Measurements from ENCODE around the gene PLCL1.

PLCL1 gene

DNA sequence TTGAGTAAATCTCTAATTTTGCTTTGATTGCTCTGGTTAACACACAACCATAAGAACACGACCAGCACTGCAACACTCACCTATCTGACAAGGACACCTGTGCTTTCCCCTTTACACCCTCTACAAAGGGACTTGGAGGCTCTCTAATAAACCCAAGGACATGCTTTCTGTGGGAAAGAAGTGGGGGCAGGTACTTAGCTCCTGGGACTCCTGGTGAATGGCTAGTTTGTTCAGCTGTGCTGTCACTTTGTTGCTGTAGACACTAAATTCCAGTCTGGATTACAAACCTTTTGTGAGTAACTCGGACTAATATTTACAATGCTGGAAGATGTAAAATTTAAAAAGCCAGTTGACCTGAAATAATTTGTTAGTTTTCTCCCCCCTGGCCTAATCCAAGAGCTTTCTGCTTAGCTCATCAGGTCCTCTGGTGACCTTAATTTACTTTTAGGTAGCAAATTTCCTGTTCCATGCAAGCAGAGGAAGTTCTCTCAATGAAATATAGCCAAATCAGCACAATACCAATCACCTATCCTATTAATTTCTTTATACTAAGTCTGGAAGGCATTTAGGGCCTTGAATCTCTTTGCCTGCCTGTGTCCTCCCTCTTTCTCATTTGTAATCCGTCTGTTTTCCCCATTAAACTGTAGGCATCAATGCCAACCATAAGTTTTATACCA is 67.5 kb downstream of the PLCL1 start:
- no peak for DNase-seq (ENCODE audit: low read depth)
- no peak overlapping the region for H3K4me3 ChIP-seq (ENCODE audit: low read depth, low read length)
- TF ChIP-seq MYC (IDR thresholded peaks at IDR 0.05; ENCODE audit: low read depth, low read length): no peak
- TF ChIP-seq, protein P1, sequence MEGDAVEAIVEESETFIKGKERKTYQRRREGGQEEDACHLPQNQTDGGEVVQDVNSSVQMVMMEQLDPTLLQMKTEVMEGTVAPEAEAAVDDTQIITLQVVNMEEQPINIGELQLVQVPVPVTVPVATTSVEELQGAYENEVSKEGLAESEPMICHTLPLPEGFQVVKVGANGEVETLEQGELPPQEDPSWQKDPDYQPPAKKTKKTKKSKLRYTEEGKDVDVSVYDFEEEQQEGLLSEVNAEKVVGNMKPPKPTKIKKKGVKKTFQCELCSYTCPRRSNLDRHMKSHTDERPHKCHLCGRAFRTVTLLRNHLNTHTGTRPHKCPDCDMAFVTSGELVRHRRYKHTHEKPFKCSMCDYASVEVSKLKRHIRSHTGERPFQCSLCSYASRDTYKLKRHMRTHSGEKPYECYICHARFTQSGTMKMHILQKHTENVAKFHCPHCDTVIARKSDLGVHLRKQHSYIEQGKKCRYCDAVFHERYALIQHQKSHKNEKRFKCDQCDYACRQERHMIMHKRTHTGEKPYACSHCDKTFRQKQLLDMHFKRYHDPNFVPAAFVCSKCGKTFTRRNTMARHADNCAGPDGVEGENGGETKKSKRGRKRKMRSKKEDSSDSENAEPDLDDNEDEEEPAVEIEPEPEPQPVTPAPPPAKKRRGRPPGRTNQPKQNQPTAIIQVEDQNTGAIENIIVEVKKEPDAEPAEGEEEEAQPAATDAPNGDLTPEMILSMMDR (IDR thresholded peaks at IDR 0.05; ENCODE audit: low read depth, low read length): no peak
- TF ChIP-seq POLR2A (IDR thresholded peaks at IDR 0.05; ENCODE audit: extremely low read depth, insufficient read length): no peak
- TF ChIP-seq, protein P2, sequence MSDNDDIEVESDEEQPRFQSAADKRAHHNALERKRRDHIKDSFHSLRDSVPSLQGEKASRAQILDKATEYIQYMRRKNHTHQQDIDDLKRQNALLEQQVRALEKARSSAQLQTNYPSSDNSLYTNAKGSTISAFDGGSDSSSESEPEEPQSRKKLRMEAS (IDR thresholded peaks at IDR 0.05; ENCODE audit: low read depth, low read length): no peak

DNA sequence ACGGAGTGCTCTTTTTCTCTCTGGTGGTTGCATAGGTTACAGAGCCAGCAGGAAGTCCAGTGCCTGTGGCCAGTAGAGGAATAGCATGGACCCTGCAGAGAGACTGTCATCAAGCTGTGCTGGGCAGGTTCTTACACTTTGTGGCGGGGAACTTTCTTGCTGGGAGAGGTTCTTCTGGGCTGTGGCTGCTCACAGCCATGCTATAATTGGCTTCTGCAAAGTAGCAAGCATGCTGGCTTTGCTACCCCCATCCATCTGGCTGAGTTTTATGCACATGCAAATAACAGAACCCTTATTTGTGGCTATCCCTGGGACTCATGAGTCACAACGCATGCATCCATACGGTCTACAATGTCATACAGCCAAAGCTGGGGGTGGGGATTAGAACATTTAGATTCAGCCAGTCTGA is 68.9 kb downstream of the PLCL1 start:
- H3K4me3 ChIP-seq (ENCODE audit: low read depth, low read length): no peak overlapping the region
- TF ChIP-seq, protein P1 (IDR thresholded peaks at IDR 0.05; ENCODE audit: low read depth, low read length): no peak
- no peak for TF ChIP-seq MYC (IDR thresholded peaks at IDR 0.05; ENCODE audit: low read depth, low read length)
- TF ChIP-seq, protein P2 (IDR thresholded peaks at IDR 0.05; ENCODE audit: low read depth, low read length): no peak
- no peak for TF ChIP-seq POLR2A (IDR thresholded peaks at IDR 0.05; ENCODE audit: extremely low read depth, insufficient read length)
- DNase-seq (ENCODE audit: low read depth): peak; percentile 10

DNA sequence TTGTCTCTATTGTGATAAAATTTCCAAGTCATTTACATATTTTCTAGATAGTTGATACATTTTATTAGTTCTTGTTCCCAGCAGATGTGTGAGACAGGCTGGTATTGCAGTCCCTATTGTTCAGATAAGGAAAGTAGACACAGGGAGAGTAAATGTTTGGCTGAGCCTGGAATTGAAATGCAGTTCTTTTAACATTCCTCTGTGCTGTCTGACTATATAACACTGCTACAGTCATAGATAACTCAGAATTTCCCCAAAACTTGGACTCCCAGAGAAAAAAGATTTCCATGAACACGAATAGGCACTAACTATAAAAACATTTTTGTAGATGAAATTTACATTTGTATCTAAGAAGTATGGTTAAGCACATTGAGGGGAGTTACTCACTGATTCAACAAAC is 71.4 kb downstream of the PLCL1 start:
- DNase-seq (ENCODE audit: low read depth): no peak
- no peak overlapping the region for H3K4me3 ChIP-seq (ENCODE audit: low read depth, low read length)
- TF ChIP-seq MYC (IDR thresholded peaks at IDR 0.05; ENCODE audit: low read depth, low read length) (no peak), POLR2A (IDR thresholded peaks at IDR 0.05; ENCODE audit: extremely low read depth, insufficient read length) (no peak)
- TF ChIP-seq, protein P2 (IDR thresholded peaks at IDR 0.05; ENCODE audit: low read depth, low read length): no peak

DNA sequence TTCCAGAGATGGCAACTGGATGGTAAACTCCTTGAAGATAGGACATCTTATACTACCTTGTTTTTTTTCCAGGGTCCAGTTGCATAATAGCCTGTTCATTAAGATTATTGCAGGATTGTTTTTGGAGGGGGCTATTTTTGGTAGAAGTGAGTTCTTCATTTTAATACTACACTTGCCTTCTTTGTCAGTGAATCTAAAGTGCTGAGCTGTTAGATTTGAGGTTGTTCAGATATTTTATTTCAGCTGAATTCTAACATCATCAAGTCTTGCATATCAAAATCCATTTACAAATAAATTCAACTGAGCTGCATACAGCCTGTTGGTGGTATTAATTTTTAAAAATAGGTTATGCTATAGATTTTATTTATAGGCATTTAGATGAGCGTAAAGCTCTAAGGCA is 72.1 kb downstream of the PLCL1 start:
- TF ChIP-seq, protein P2 (IDR thresholded peaks at IDR 0.05; ENCODE audit: low read depth, low read length): no peak
- no peak for TF ChIP-seq POLR2A (IDR thresholded peaks at IDR 0.05; ENCODE audit: extremely low read depth, insufficient read length)
- TF ChIP-seq, protein P1 (IDR thresholded peaks at IDR 0.05; ENCODE audit: low read depth, low read length): no peak
- no peak for TF ChIP-seq MYC (IDR thresholded peaks at IDR 0.05; ENCODE audit: low read depth, low read length)

DNA sequence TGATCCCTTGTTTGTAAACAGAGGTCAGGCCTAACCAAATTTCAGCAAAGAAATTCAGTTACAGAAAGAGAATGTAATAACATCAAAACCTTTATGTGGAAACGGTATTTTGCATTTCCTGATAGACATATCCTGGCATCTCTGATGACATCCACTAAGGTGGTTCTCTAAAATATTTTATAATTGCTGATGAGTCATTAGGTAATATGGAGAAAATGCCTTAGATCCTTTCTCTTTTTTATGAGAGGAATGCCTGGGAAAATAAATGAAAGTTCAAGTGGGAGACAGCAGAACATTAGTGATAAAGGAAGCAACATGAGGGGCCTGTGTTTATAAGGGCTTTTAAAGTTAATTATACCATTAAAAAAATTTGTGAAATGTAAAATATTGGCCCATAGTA is 72.6 kb downstream of the PLCL1 start:
- TF ChIP-seq, protein P2 (IDR thresholded peaks at IDR 0.05; ENCODE audit: low read depth, low read length): no peak
- TF ChIP-seq, protein P1 (IDR thresholded peaks at IDR 0.05; ENCODE audit: low read depth, low read length): no peak
- no peak for TF ChIP-seq POLR2A (IDR thresholded peaks at IDR 0.05; ENCODE audit: extremely low read depth, insufficient read length)
- no peak for TF ChIP-seq MYC (IDR thresholded peaks at IDR 0.05; ENCODE audit: low read depth, low read length)
- DNase-seq (ENCODE audit: low read depth): no peak
- no peak overlapping the region for H3K4me3 ChIP-seq (ENCODE audit: low read depth, low read length)

More for the DNA sequence above, 72.1 kb downstream of the PLCL1 start:
- DNase-seq (ENCODE audit: low read depth): no peak
- H3K4me3 ChIP-seq (ENCODE audit: low read depth, low read length): no peak overlapping the region

DNA sequence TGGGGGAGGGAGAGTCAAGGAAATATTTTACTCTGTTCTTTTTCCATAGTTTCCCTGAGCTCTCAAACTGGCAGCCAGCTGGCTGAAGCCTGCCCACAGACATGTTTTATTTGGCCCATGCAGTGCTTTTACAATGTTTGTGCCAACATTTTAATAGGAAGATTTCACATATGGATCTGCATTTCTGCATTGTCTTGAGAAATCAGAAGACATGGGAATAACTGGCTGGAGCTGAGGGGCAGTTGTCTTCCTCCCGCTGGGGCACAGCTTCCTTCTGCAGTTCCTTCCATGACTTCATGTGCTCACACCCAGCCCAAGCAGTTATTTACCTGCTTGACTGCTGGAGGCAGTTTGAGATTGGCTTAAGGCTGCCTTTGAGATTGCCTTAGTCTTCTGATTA is 74.4 kb downstream of the PLCL1 start:
- no peak for DNase-seq (ENCODE audit: low read depth)
- no peak overlapping the region for H3K4me3 ChIP-seq (ENCODE audit: low read depth, low read length)
- TF ChIP-seq MYC (IDR thresholded peaks at IDR 0.05; ENCODE audit: low read depth, low read length) (no peak), POLR2A (IDR thresholded peaks at IDR 0.05; ENCODE audit: extremely low read depth, insufficient read length) (no peak)
- TF ChIP-seq, protein P1 (IDR thresholded peaks at IDR 0.05; ENCODE audit: low read depth, low read length): no peak
- TF ChIP-seq, protein P2 (IDR thresholded peaks at IDR 0.05; ENCODE audit: low read depth, low read length): no peak
